Measurements from ENCODE around the gene MADCAM1.

DNA sequence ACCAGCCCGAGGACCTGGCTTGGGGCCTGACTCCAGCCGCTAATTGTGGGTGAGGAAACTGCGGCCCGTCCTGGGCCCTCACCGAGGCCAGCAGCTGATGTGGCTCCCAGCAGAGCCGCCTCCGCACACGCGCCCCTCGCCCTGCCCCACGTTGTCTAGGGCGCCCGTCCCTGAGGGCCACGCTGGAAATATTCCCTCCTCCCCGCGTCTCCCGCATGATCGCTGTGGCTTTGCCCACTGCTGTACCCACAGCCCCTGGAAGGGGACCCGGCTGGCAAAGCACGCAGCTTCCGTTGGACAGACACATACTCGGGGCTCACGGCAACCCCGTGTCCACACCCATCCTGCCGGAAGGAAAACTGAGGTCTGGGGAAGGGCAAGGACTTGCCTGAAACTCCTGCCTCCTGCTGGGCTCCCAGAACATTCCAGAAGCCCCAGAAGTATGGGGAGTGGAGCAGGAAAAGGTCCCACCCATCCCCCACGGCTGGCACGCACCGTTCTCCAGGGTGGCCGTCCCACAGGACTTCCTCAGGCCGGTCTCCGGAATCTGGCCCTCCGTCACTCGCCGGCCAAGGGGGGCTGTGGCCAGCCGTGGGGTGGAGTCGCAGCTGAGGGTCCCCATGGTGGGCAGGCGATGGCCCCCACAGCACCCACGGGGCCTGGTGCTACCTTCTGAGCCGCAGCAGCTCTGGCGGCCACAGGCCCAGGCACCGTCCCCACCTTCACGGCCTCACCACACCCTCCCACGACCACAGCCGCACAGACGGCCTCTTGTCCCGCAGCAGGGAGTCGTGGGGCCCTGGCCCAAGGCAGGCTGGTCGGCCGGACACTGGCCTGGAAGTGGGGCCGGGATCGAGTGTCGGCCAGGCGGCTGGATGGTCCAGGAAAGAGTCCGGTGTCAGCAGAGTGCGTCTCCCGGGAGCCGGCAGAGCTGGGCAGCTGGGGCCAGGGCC, 21.9 kb upstream of the MADCAM1 start:
- no peak for TF ChIP-seq ARNTL (CRISPR knock-in tag; IDR thresholded peaks at IDR 0.05; ENCODE audit: borderline replicate concordance, low read depth)
- TF ChIP-seq, protein P1, sequence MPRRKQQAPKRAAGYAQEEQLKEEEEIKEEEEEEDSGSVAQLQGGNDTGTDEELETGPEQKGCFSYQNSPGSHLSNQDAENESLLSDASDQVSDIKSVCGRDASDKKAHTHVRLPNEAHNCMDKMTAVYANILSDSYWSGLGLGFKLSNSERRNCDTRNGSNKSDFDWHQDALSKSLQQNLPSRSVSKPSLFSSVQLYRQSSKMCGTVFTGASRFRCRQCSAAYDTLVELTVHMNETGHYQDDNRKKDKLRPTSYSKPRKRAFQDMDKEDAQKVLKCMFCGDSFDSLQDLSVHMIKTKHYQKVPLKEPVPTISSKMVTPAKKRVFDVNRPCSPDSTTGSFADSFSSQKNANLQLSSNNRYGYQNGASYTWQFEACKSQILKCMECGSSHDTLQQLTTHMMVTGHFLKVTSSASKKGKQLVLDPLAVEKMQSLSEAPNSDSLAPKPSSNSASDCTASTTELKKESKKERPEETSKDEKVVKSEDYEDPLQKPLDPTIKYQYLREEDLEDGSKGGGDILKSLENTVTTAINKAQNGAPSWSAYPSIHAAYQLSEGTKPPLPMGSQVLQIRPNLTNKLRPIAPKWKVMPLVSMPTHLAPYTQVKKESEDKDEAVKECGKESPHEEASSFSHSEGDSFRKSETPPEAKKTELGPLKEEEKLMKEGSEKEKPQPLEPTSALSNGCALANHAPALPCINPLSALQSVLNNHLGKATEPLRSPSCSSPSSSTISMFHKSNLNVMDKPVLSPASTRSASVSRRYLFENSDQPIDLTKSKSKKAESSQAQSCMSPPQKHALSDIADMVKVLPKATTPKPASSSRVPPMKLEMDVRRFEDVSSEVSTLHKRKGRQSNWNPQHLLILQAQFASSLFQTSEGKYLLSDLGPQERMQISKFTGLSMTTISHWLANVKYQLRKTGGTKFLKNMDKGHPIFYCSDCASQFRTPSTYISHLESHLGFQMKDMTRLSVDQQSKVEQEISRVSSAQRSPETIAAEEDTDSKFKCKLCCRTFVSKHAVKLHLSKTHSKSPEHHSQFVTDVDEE (CRISPR knock-in tag; IDR thresholded peaks at IDR 0.05), result no peak
- no peak for TF ChIP-seq RARB (CRISPR knock-in tag; IDR thresholded peaks at IDR 0.05)
- TF ChIP-seq ZC3H10 (CRISPR knock-in tag; IDR thresholded peaks at IDR 0.05), result no peak
